ENCODE measurements around the gene NFATC1.

The NFATC1 gene

DNA sequence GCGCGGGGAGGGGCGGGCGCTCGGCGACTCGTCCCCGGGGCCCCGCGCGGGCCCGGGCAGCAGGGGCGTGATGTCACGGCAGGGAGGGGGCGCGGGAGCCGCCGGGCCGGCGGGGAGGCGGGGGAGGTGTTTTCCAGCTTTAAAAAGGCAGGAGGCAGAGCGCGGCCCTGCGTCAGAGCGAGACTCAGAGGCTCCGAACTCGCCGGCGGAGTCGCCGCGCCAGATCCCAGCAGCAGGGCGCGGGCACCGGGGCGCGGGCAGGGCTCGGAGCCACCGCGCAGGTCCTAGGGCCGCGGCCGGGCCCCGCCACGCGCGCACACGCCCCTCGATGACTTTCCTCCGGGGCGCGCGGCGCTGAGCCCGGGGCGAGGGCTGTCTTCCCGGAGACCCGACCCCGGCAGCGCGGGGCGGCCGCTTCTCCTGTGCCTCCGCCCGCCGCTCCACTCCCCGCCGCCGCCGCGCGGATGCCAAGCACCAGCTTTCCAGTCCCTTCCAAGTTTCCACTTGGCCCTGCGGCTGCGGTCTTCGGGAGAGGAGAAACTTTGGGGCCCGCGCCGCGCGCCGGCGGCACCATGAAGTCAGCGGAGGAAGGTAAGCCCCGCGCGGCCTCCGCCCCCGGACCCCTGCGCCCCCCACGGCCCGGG is at the start of gene NFATC1:
TSS of gene NFATC1 (plus strand) at position 170 of the 644 bp plus-strand sequence. CDS start at position 465, 295 bp downstream.
- no peaks in the 10 kb centered on the region for H3K36me3 ChIP-seq (ENCODE audit: insufficient read depth, low read length)
- no peak within 1 kb of the TSS for H3K27ac ChIP-seq (ENCODE audit: low read length)
- H3K9me3 ChIP-seq (ENCODE audit: insufficient read depth, low read length, severe bottlenecking): no peaks in the 10 kb centered on the region
- no peaks in the 10 kb centered on the region for H4K20me1 ChIP-seq (ENCODE audit: insufficient read depth, low read length)
- peak within 1 kb of the TSS; percentile 58 for H3K9ac ChIP-seq (ENCODE audit: low read depth, low read length)
- peaks cover 45% of the 10 kb centered on the region for H3K4me1 ChIP-seq (ENCODE audit: insufficient read depth, low read length)
- peak within 1 kb of the TSS; percentile 88 for H3K4me2 ChIP-seq (ENCODE audit: insufficient read depth, low read length)
- peaks cover 17% of the 10 kb centered on the region for H3K27me3 ChIP-seq (ENCODE audit: insufficient read depth, low read length, poor library complexity)
- peak; percentile 40 for TF ChIP-seq EZH2 (IDR thresholded peaks at IDR 0.05; ENCODE audit: borderline replicate concordance, low read depth, low read length, severe bottlenecking)
- TF ChIP-seq, protein P1, sequence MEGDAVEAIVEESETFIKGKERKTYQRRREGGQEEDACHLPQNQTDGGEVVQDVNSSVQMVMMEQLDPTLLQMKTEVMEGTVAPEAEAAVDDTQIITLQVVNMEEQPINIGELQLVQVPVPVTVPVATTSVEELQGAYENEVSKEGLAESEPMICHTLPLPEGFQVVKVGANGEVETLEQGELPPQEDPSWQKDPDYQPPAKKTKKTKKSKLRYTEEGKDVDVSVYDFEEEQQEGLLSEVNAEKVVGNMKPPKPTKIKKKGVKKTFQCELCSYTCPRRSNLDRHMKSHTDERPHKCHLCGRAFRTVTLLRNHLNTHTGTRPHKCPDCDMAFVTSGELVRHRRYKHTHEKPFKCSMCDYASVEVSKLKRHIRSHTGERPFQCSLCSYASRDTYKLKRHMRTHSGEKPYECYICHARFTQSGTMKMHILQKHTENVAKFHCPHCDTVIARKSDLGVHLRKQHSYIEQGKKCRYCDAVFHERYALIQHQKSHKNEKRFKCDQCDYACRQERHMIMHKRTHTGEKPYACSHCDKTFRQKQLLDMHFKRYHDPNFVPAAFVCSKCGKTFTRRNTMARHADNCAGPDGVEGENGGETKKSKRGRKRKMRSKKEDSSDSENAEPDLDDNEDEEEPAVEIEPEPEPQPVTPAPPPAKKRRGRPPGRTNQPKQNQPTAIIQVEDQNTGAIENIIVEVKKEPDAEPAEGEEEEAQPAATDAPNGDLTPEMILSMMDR (IDR thresholded peaks at IDR 0.05; ENCODE audit: borderline replicate concordance, extremely low read depth, low read length, poor library complexity, severe bottlenecking): no peak
- ATAC-seq (ENCODE audit: insufficient read depth, low read depth) (peak; percentile 53), DNase-seq (peak; percentile 72)
- H3K4me3 ChIP-seq (ENCODE audit: low read depth in 1 of 2, low read length in 2 of 2): peak within 1 kb of the TSS; percentile 20 to 58; a peak in 3 of 4 replicates
- H3K79me2 ChIP-seq (ENCODE audit: insufficient read depth, low read length): no peaks in the 10 kb centered on the region
- H2AFZ ChIP-seq (ENCODE audit: low read depth, low read length): peak within 1 kb of the TSS; percentile 71

DNA sequence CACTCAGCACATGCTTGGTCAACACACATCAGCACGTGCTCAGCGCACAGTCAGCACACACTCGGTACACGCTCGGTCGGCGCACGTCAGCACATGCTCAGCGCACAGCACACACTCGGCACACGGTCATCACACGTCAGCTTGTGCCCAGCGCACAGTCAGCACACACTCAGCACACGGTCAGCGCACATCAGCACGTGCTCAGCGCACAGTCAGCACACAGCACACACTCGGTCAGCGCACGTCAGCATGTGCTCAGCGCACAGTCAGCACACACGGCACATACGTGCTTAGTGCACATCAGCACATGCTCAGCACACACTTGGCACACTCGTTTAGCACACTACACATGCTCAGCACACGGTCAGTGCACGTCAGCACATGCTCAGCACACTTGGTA is 49.7 kb upstream of the NFATC1 start:
- Histone ChIP-seq H3K27ac (ENCODE audit: low read length) (no peak overlapping the region), H3K9me3 (ENCODE audit: insufficient read depth, low read length, severe bottlenecking) (no peaks in the 10 kb centered on the region), H2AFZ (ENCODE audit: low read depth, low read length) (no peak overlapping the region), H3K4me1 (ENCODE audit: insufficient read depth, low read length) (no peaks in the 10 kb centered on the region), H3K4me2 (ENCODE audit: insufficient read depth, low read length) (no peak overlapping the region), H3K27me3 (ENCODE audit: insufficient read depth, low read length, poor library complexity) (no peaks in the 10 kb centered on the region), H3K36me3 (ENCODE audit: insufficient read depth, low read length) (peaks cover 71% of the 10 kb centered on the region), H4K20me1 (ENCODE audit: insufficient read depth, low read length) (peaks cover 6% of the 10 kb centered on the region), H3K79me2 (ENCODE audit: insufficient read depth, low read length) (no peaks in the 10 kb centered on the region), H3K9ac (ENCODE audit: low read depth, low read length) (no peak overlapping the region), H3K4me3 (ENCODE audit: low read depth in 1 of 2, low read length in 2 of 2) (no peak overlapping the region)
- no peak for DNase-seq
- TF ChIP-seq EZH2 (IDR thresholded peaks at IDR 0.05; ENCODE audit: borderline replicate concordance, low read depth, low read length, severe bottlenecking): no peak
- TF ChIP-seq, protein P1 (IDR thresholded peaks at IDR 0.05; ENCODE audit: borderline replicate concordance, extremely low read depth, low read length, poor library complexity, severe bottlenecking): no peak
- no peak for ATAC-seq (ENCODE audit: insufficient read depth, low read depth)

DNA sequence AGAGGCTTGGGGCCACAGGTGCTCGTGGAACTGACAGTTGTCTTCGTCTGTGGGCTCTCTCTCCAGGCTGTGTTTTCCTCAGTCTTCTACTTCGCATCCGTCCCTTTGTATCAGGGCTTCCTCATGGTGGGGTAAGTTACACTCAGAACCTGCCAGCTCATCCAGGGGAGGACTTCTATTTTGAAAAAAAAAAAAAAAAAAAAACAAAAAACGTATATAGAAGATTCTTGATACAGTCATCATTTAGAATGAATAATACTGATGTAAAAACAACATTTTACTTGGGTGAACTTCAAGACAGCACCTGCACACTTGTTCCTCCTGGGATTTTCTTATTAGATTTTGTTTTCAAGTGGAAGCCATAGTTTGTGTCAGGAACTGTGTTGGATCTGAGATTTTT is 47.7 kb upstream of the NFATC1 start:
- Histone ChIP-seq H3K27me3 (ENCODE audit: insufficient read depth, low read length, poor library complexity) (no peaks in the 10 kb centered on the region), H3K79me2 (ENCODE audit: insufficient read depth, low read length) (no peaks in the 10 kb centered on the region), H3K4me3 (ENCODE audit: low read depth in 1 of 2, low read length in 2 of 2) (no peak overlapping the region), H2AFZ (ENCODE audit: low read depth, low read length) (no peak overlapping the region), H3K27ac (ENCODE audit: low read length) (no peak overlapping the region), H4K20me1 (ENCODE audit: insufficient read depth, low read length) (peaks cover 6% of the 10 kb centered on the region), H3K36me3 (ENCODE audit: insufficient read depth, low read length) (peaks cover 72% of the 10 kb centered on the region), H3K4me2 (ENCODE audit: insufficient read depth, low read length) (no peak overlapping the region), H3K4me1 (ENCODE audit: insufficient read depth, low read length) (no peaks in the 10 kb centered on the region), H3K9me3 (ENCODE audit: insufficient read depth, low read length, severe bottlenecking) (no peaks in the 10 kb centered on the region), H3K9ac (ENCODE audit: low read depth, low read length) (no peak overlapping the region)
- DNase-seq (no peak), ATAC-seq (ENCODE audit: insufficient read depth, low read depth) (no peak)
- TF ChIP-seq, protein P1 (IDR thresholded peaks at IDR 0.05; ENCODE audit: borderline replicate concordance, extremely low read depth, low read length, poor library complexity, severe bottlenecking): no peak
- TF ChIP-seq EZH2 (IDR thresholded peaks at IDR 0.05; ENCODE audit: borderline replicate concordance, low read depth, low read length, severe bottlenecking): no peak

Data from DND-41 (cell line).